GM10266 (cell line): ENCODE data around the gene HOXA4.

Experiments used
- DNase-seq: peaks from one replicate; pipeline ENCODE4 v3.0.0; 2012; ENCODE audit errors: extremely low spot score
- TF ChIP-seq, protein P1 (sequence below): IDR thresholded peaks from 2 replicates; pipeline ENCODE4 v1.5.1; 2012; ENCODE audit warnings: mild to moderate bottlenecking, low read depth; ENCODE audit not compliant: control insufficient read depth, insufficient read depth; ENCODE audit errors: missing control alignments

The HOXA4 gene

GRCh38 chr7:27108390-27109127 lies 22.0 kb downstream of the HOXA4 start:
- no peak for DNase-seq
- TF ChIP-seq, protein P1, sequence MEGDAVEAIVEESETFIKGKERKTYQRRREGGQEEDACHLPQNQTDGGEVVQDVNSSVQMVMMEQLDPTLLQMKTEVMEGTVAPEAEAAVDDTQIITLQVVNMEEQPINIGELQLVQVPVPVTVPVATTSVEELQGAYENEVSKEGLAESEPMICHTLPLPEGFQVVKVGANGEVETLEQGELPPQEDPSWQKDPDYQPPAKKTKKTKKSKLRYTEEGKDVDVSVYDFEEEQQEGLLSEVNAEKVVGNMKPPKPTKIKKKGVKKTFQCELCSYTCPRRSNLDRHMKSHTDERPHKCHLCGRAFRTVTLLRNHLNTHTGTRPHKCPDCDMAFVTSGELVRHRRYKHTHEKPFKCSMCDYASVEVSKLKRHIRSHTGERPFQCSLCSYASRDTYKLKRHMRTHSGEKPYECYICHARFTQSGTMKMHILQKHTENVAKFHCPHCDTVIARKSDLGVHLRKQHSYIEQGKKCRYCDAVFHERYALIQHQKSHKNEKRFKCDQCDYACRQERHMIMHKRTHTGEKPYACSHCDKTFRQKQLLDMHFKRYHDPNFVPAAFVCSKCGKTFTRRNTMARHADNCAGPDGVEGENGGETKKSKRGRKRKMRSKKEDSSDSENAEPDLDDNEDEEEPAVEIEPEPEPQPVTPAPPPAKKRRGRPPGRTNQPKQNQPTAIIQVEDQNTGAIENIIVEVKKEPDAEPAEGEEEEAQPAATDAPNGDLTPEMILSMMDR: no peak

- no peak for DNase-seq
- TF ChIP-seq, protein P1: no peak
Observed at GRCh38 chr7:27107391-27108381, 22.9 kb downstream of the HOXA4 start.

DNA sequence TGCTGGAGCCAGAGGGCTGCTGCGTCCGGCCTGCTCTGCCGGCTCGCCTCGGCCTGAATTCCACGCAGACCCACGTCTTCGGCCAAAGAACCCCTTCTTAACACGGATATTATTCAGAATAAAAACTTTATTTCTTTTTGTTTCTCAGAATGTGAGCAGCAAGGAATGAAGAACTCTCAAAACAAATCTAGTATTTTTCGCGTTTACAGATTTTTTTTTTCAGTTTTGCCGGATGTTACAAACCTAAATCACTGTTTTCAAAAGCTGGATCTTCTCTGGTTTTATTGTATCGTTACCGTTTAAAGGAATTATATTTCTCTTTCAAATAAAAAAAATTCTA lies 23.7 kb downstream of the HOXA4 start:
- TF ChIP-seq, protein P1: no peak
- DNase-seq: no peak

GRCh38 chr7:27106181-27106900 lies 24.2 kb downstream of the HOXA4 start:
- no peak for DNase-seq
- TF ChIP-seq, protein P1: no peak

- TF ChIP-seq, protein P1: no peak
- no peak for DNase-seq
Observed at GRCh38 chr7:27105301-27106031, 25.1 kb downstream of the HOXA4 start.

- no peak for DNase-seq
- TF ChIP-seq, protein P1: no peak
Observed at GRCh38 chr7:27104341-27105058, 26.1 kb downstream of the HOXA4 start.
